Upper lobe of left lung (tissue), 6 donors: ENCODE data around the gene DYNLT2B. TPM values are rescaled to one million over a fixed set of nuclear protein-coding genes. Genes with fewer than 3 reads are reported as not detected.

Experiments used
- ATAC-seq, 2 donors: fragments of 200-7000 bp; cut with Tn5 transposase; one replicate each; pipeline ENCODE4 v1.9.1; 2022; ENCODE audit warnings: mild to moderate bottlenecking in 2 of 2, moderate library complexity in 2 of 2; ENCODE audit not compliant: low FRiP score in 2 of 2
- DNase-seq, 2 donors: peaks; one replicate each; pipeline ENCODE4 v3.0.0-alpha.2; 2019 to 2020
- H3K27ac ChIP-seq, 4 donors: fragments of 200-600 bp; sonication (generic); one replicate each; pipeline ENCODE4 v1.5.1; 2016 to 2019
- H3K27me3 ChIP-seq, 4 donors: fragments of 200-600 bp; sonication (generic); one replicate each; pipeline ENCODE4 v1.5.1; 2017 to 2019
- H3K36me3 ChIP-seq, 4 donors: fragments of 200-600 bp; sonication (generic); one replicate each; pipeline ENCODE4 v1.5.1; 2016 to 2019
- H3K4me1 ChIP-seq, 4 donors: fragments of 200-600 bp; sonication (generic); one replicate each; pipeline ENCODE4 v1.5.1; 2018 to 2019
- H3K4me3 ChIP-seq, 4 donors: fragments of 200-600 bp; sonication (generic); one replicate each; pipeline ENCODE4 v1.5.1; 2017 to 2019; ENCODE audit warnings: mild to moderate bottlenecking in 2 of 4, moderate library complexity in 1 of 4
- H3K9me3 ChIP-seq, 4 donors: fragments of 200-600 bp; sonication (generic); one replicate each; pipeline ENCODE4 v1.5.1; 2018 to 2019
- EP300 ChIP-seq, 4 donors: sonication (generic); formaldehyde crosslinking; IDR thresholded peaks; one replicate each; pipeline ENCODE4 v1.5.1; 2017; ENCODE audit warnings: antibody characterized with exemption in 4 of 4, control low read depth in 2 of 4
- POLR2A ChIP-seq, 4 donors: fragments of 450-650 bp; IDR thresholded peaks; one replicate each; pipeline ENCODE4 v1.5.1; 2016 to 2017; ENCODE audit warnings: antibody characterized with exemption in 4 of 4, mild to moderate bottlenecking in 2 of 4
- POLR2AphosphoS5 ChIP-seq, 2 donors: sonication (generic); formaldehyde crosslinking; IDR thresholded peaks; one replicate each; pipeline ENCODE4 v1.5.1; 2017; ENCODE audit warnings: antibody characterized with exemption in 2 of 2
- WGBS, 2 donors: methylation state at CpG; one replicate each; pipeline ENCODE4 v1.1.5; 2017 to 2018; 5-methylcytosine and 5-hydroxymethylcytosine counted together
- total RNA-seq, 6 donors: library from RNA; depleted of rRNA in 4 of 6; stranded (reverse); fragments of >200 nt in 4 of 6; gene quantifications; one replicate each; pipeline versions ENCODE4 v1.1.0 to v1.2.1, GENCODE V29; 2016 to 2021
- TF ChIP-seq, protein P1 (sequence below), 6 experiments: fragments of 450-650 bp in 4 of 6; fragments of 200-600 bp in 2 of 6; sonication (generic) in 2 of 6; IDR thresholded peaks; one replicate each; pipeline ENCODE4 v1.5.1; 2016 to 2019; ENCODE audit warnings: antibody characterized with exemption in 6 of 6
- donor health status: DM: no; HTN: no; CAD: no; lungs with moderate emphysema.
- donor health status: DM: no; HTN: yes; CAD: no; lungs with severe emphysema.

Gene DYNLT2B
- total RNA-seq, 6 donors from 2014 or later = 2.3 to 10.4 (median 4.4) TPM

GRCh38 chr3:196288141-196288460, 29.9 kb downstream of the DYNLT2B start:
- ATAC-seq = no peak
- TF ChIP-seq, protein P1, sequence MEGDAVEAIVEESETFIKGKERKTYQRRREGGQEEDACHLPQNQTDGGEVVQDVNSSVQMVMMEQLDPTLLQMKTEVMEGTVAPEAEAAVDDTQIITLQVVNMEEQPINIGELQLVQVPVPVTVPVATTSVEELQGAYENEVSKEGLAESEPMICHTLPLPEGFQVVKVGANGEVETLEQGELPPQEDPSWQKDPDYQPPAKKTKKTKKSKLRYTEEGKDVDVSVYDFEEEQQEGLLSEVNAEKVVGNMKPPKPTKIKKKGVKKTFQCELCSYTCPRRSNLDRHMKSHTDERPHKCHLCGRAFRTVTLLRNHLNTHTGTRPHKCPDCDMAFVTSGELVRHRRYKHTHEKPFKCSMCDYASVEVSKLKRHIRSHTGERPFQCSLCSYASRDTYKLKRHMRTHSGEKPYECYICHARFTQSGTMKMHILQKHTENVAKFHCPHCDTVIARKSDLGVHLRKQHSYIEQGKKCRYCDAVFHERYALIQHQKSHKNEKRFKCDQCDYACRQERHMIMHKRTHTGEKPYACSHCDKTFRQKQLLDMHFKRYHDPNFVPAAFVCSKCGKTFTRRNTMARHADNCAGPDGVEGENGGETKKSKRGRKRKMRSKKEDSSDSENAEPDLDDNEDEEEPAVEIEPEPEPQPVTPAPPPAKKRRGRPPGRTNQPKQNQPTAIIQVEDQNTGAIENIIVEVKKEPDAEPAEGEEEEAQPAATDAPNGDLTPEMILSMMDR (IDR thresholded peaks at IDR 0.05) = no peak
- no peak for TF ChIP-seq EP300 (IDR thresholded peaks at IDR 0.05)
- TF ChIP-seq POLR2AphosphoS5 (IDR thresholded peaks at IDR 0.05) = no peak
- TF ChIP-seq POLR2A (IDR thresholded peaks at IDR 0.05) = no peak
- no peak for DNase-seq
- Histone ChIP-seq H3K4me1 (peaks cover 16 to 42% (median 32%) of the 10 kb centered on the region in 4 donors), H3K4me3 (peak overlapping the region; percentile 62 to 93 (median 75)), H3K27ac (peak overlapping the region; percentile 93 to 97 (median 96)), H3K27me3 (no peaks in the 10 kb centered on the region), H3K36me3 (no peaks in the 10 kb centered on the region), H3K9me3 (no peaks in the 10 kb centered on the region)
- whole genome bisulfite sequencing, 2 donors = 1 to 3% methylated on average over 5 to 10 of the region's 17 CpGs

GRCh38 chr3:196287440-196288140, 30.4 kb downstream of the DYNLT2B start, which contains the start of gene PCYT1A:
Gene PCYT1A, minus strand, starts transcription at chr3:196287726. Its CDS starts 17,195 bp downstream, at chr3:196270531.
- DNase-seq (peak; percentile 94 to 96), ATAC-seq (peak; percentile 98)
- Histone ChIP-seq H3K4me1 (peaks cover 16 to 42% (median 32%) of the 10 kb centered on the region in 4 donors), H3K27me3 (no peaks in the 10 kb centered on the region), H3K36me3 (no peaks in the 10 kb centered on the region), H3K27ac (peak within 1 kb of the TSS; percentile 93 to 97 (median 96)), H3K4me3 (peak within 1 kb of the TSS; percentile 62 to 93 (median 75)), H3K9me3 (no peaks in the 10 kb centered on the region)
- TF ChIP-seq, protein P1 (IDR thresholded peaks at IDR 0.05) = peak in 1 of 6 experiments; percentile 6
- TF ChIP-seq POLR2A (IDR thresholded peaks at IDR 0.05) (peak in 3 of 4 donors; percentile 70 to 89 (median 74)), POLR2AphosphoS5 (IDR thresholded peaks at IDR 0.05) (peak; percentile 90 to 95), EP300 (IDR thresholded peaks at IDR 0.05) (peak in 1 of 4 donors; percentile 3)
- 0% methylated on average over 9 to 40 of the region's 55 CpGs for WGBS, 2 donors

- TF ChIP-seq POLR2AphosphoS5 (IDR thresholded peaks at IDR 0.05) (no peak), POLR2A (IDR thresholded peaks at IDR 0.05) (no peak), EP300 (IDR thresholded peaks at IDR 0.05) (no peak)
- TF ChIP-seq, protein P1 (IDR thresholded peaks at IDR 0.05) = no peak
- Histone ChIP-seq H3K9me3 (no peaks in the 10 kb centered on the region), H3K27ac (peak overlapping the region; percentile 93 to 97 (median 96)), H3K4me3 (peak overlapping the region; percentile 62 to 93 (median 75)), H3K27me3 (no peaks in the 10 kb centered on the region), H3K4me1 (peaks cover 16 to 42% (median 32%) of the 10 kb centered on the region in 4 donors), H3K36me3 (no peaks in the 10 kb centered on the region)
- ATAC-seq (peak; percentile 11 to 51), DNase-seq (peak in 1 of 2 donors; percentile 39)
- WGBS, 2 donors = 0 to 1% methylated on average over 12 to 22 of the region's 22 CpGs
Measured at GRCh38 chr3:196287090-196287439, 31.0 kb downstream of the DYNLT2B start.

DNA sequence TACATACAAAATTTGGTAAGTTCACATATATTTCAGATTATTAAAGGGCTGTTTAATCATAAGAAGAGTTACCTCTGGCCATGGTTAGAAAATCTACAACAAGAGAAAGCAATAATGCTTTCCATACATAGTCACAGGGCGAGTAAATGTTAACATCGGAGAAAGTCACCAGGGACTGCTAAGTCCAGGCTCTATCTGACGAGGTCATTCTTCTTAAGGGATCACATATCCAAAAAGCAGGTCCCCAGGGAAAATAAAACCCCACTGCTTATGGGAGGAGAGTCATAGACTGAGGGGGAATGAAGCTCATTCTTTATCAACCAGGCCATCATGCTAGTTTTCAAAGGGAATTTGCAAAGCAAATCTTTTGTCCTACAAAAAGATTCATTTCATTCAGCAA, 33.6 kb downstream of the DYNLT2B start:
- no peak overlapping the region for H3K27ac ChIP-seq
- no peak overlapping the region for H3K4me3 ChIP-seq
- 33 to 53% methylated on average over 3 of the region's 3 CpGs for WGBS, 2 donors
- H3K9me3 ChIP-seq = no peaks in the 10 kb centered on the region
- no peaks in the 10 kb centered on the region for H3K36me3 ChIP-seq
- no peaks in the 10 kb centered on the region for H3K27me3 ChIP-seq
- no peak for ATAC-seq
- peaks cover 23 to 48% (median 36%) of the 10 kb centered on the region in 4 donors for H3K4me1 ChIP-seq
- no peak for DNase-seq
- TF ChIP-seq EP300 (IDR thresholded peaks at IDR 0.05) = no peak
- no peak for TF ChIP-seq POLR2AphosphoS5 (IDR thresholded peaks at IDR 0.05)
- TF ChIP-seq POLR2A (IDR thresholded peaks at IDR 0.05) = no peak
- TF ChIP-seq, protein P1 (IDR thresholded peaks at IDR 0.05) = no peak
